WTC11 (cell line): ENCODE data around the gene SPOCD1. TPM values are rescaled to one million over a fixed set of nuclear protein-coding genes. Genes with fewer than 3 reads are reported as not detected.

ENCODE experiments used
- ATAC-seq: fragments of 200-7000 bp; cut with Tn5 transposase; 2 replicates; pipeline ENCODE4 v1.10.0; 2021; ENCODE audit warnings: mild to moderate bottlenecking, moderate library complexity
- CTCF ChIA-PET: fragments of 300-600 bp; sonication (Branson Sonifier 250); formaldehyde crosslinking; loops from one replicate; lab custom pipeline; 2021; ENCODE audit warnings: antibody characterized with exemption; lab: Charles Lee
- POLR2A ChIA-PET: fragments of 350-600 bp; sonication (Branson Sonifier 250); formaldehyde crosslinking; loops from one replicate; lab custom pipeline; 2021; ENCODE audit warnings: antibody characterized with exemption; lab: Charles Lee
- DNase-seq: peaks from one replicate; pipeline ENCODE4 v3.0.0; 2021; ENCODE audit warnings: low spot score
- H3K27ac Mint-ChIP-seq: 2 replicates; pipeline ENCODE4 v1.8.0; 2021; ENCODE audit warnings: mixed read lengths
- H3K27me3 Mint-ChIP-seq: 2 replicates; pipeline ENCODE4 v1.8.0; 2021; ENCODE audit warnings: low read depth, mild to moderate bottlenecking, moderate library complexity, mixed read lengths
- H3K36me3 Mint-ChIP-seq: 2 replicates; pipeline ENCODE4 v1.8.0; 2021; ENCODE audit warnings: mixed read lengths
- H3K4me1 Mint-ChIP-seq: 2 replicates; pipeline ENCODE4 v1.8.0; 2022; ENCODE audit warnings: mixed read lengths
- H3K4me3 Mint-ChIP-seq: 2 replicates; pipeline ENCODE4 v1.8.0; 2021; ENCODE audit warnings: mild to moderate bottlenecking, moderate library complexity, mixed read lengths
- H3K9me3 Mint-ChIP-seq: 2 replicates; pipeline ENCODE4 v1.8.0; 2021; ENCODE audit warnings: mixed read lengths
- CBFB ChIP-seq: sonication (generic); formaldehyde crosslinking; IDR thresholded peaks from 2 replicates; pipeline ENCODE4 v1.8.1; 2022; ENCODE audit warnings: mild to moderate bottlenecking, low read depth, missing genetic modification reagents
- ELF4 ChIP-seq: sonication (generic); formaldehyde crosslinking; IDR thresholded peaks from 2 replicates; pipeline ENCODE4 v1.8.1; 2022; ENCODE audit warnings: low read depth, mild to moderate bottlenecking, moderate library complexity, missing genetic modification reagents
- GABPB1 ChIP-seq: sonication (generic); formaldehyde crosslinking; IDR thresholded peaks from 2 replicates; pipeline ENCODE4 v1.8.1; 2023; ENCODE audit warnings: mild to moderate bottlenecking, missing genetic modification reagents
- GTF2I ChIP-seq: fragments of 250-450 bp; sonication (Bioruptor Pico); conservative IDR thresholded peaks from 2 replicates; pipeline ENCODE4 v1.4.0; 2021; ENCODE audit warnings: mild to moderate bottlenecking
- MXD4 ChIP-seq: fragments of 250-450 bp; sonication (Bioruptor Pico); IDR thresholded peaks from 2 replicates; pipeline ENCODE4 v1.8.0; 2021; ENCODE audit warnings: mild to moderate bottlenecking, moderate library complexity, borderline replicate concordance
- MYBL2 ChIP-seq: sonication (generic); formaldehyde crosslinking; IDR thresholded peaks from 2 replicates; pipeline ENCODE4 v1.8.1; 2023; ENCODE audit warnings: mild to moderate bottlenecking, moderate library complexity, missing genetic modification reagents
- NFATC4 ChIP-seq: fragments of 250-450 bp; sonication (Bioruptor Pico); IDR thresholded peaks from 2 replicates; pipeline ENCODE4 v1.9.0; 2021; ENCODE audit warnings: mild to moderate bottlenecking
- PRRX2 ChIP-seq: fragments of 250-450 bp; sonication (Bioruptor Pico); IDR thresholded peaks from 2 replicates; pipeline ENCODE4 v1.8.0; 2021; ENCODE audit warnings: mild to moderate bottlenecking
- SMAD3 ChIP-seq: sonication (generic); formaldehyde crosslinking; IDR thresholded peaks from 2 replicates; pipeline ENCODE4 v1.8.0; 2022; ENCODE audit warnings: missing genetic modification reagents, mild to moderate bottlenecking, borderline replicate concordance
- SOX15 ChIP-seq: fragments of 250-450 bp; sonication (Bioruptor Pico); IDR thresholded peaks from 2 replicates; pipeline ENCODE4 v1.9.0; 2021; ENCODE audit warnings: mild to moderate bottlenecking
- TCF7 ChIP-seq: sonication (generic); formaldehyde crosslinking; IDR thresholded peaks from 2 replicates; pipeline ENCODE4 v1.8.0; 2022; ENCODE audit warnings: mild to moderate bottlenecking, low read depth, missing genetic modification reagents, moderate library complexity
- ZBTB21 ChIP-seq: sonication (generic); formaldehyde crosslinking; IDR thresholded peaks from 2 replicates; pipeline ENCODE4 v1.8.1; 2023; ENCODE audit warnings: mild to moderate bottlenecking, missing genetic modification reagents, borderline replicate concordance
- ZNF121 ChIP-seq: sonication (generic); formaldehyde crosslinking; IDR thresholded peaks from 2 replicates; pipeline ENCODE4 v1.8.0; 2023; ENCODE audit warnings: missing genetic modification reagents
- ZNF138 ChIP-seq: sonication (generic); formaldehyde crosslinking; conservative IDR thresholded peaks from 2 replicates; pipeline ENCODE4 v1.8.1; 2022; ENCODE audit warnings: mild to moderate bottlenecking, moderate library complexity, missing genetic modification reagents
- ZNF416 ChIP-seq: fragments of 250-450 bp; sonication (Bioruptor Pico); IDR thresholded peaks from 2 replicates; pipeline ENCODE4 v1.9.0; 2021; ENCODE audit warnings: mild to moderate bottlenecking, inconsistent platforms
- total RNA-seq: library from RNA; stranded (reverse); gene quantifications from 3 replicates; pipeline ENCODE4 v1.2.3, GENCODE V29; 2021
- TF ChIP-seq, protein P1 (sequence below): sonication (generic); formaldehyde crosslinking; IDR thresholded peaks from 2 replicates; pipeline ENCODE4 v1.8.0; 2023; ENCODE audit warnings: missing genetic modification reagents, mild to moderate bottlenecking, borderline replicate concordance
- TF ChIP-seq, protein P2 (sequence below): sonication (generic); formaldehyde crosslinking; IDR thresholded peaks from 2 replicates; pipeline ENCODE4 v1.8.0; 2022; ENCODE audit warnings: mild to moderate bottlenecking, missing genetic modification reagents

The SPOCD1 gene
- total RNA-seq, 1 experiment from 2014 or later = 3.0 TPM

DNA sequence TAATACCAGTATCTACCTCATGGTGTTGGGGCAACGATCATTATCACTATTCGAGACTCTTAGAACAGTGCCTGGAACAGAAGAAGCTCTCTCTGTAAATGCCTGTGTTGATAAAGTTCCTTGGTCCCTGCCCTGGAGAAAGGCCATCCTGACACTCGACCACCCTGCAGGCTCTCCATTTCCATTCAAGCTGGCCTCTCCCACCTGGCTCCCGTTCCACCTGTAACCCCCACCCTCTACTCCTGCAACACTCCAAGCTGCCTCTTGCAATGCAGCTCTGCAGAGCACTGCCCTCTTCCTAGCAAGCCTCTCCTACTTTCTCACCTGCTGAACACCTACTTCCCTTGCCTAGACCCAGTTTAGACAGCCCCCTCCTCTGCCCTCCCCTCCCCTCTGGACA is 6.1 kb downstream of the SPOCD1 start:
- ChIA-PET POLR2A (no interaction called here), CTCF (interaction anchor here (0.5 to 12.9 kb wide), 3 partner anchors 119 to 401 kb away, joined by 3 to 153 read pairs (median 3); no protein-coding TSS in a partner anchor)
- Mint-ChIP-seq H3K27me3 (no peaks in the 10 kb centered on the region; the same call in 1 of the 2 replicates), H3K4me1 (no peaks in the 10 kb centered on the region), H3K4me3 (no peak overlapping the region), H3K27ac (no peak overlapping the region), H3K36me3 (no peaks in the 10 kb centered on the region), H3K9me3 (no peaks in the 10 kb centered on the region)
- DNase-seq = no peak
- ATAC-seq = no peak
- TF ChIP-seq GABPB1 (CRISPR knock-in tag) = no peak
- TF ChIP-seq ELF4 = no peak
- TF ChIP-seq ZNF138 = no peak
- TF ChIP-seq ZBTB21 (CRISPR knock-in tag) = no peak
- no peak for TF ChIP-seq TCF7 (CRISPR knock-in tag)

DNA sequence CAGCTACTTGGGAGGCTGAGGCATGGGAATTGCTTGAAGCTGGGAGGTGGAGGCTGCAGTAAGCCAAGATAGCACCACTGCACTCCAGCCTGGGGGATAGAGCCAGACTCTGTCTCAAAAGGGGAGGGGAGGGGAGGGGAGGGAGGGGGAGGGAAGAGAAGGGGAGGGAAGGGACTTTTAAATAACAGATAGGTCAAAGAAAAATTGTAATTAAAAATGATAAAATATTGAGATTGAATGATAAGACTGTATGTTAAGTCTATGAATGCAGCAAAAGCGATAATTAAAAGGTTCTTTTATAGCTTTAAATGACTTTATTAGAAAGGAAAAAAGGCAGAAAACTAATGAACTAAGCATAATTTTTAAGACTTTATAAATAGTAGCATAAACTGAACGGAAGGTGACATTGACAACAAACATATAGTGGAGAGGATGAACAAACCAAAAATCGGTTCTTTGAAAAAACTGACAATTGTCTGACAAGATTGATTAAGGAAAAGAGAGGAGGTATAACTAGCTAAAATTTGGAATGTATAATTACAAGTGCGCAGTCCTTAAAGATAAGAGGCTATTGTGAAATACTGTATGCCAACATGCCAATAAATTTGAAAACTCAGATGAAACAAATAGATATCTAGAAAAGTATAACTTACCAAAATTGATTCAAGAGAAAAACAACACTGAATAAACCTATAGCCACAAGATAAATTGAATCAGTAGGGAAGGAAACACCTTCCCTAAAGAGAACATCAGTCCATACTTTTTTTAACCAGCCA is 8.4 kb downstream of the SPOCD1 start:
- no peaks in the 10 kb centered on the region; the same call in 1 of the 2 replicates for H3K27me3 Mint-ChIP-seq
- no peak for ATAC-seq
- H3K36me3 Mint-ChIP-seq = no peaks in the 10 kb centered on the region
- ChIA-PET CTCF (interaction anchor here (12.9 kb wide), 1 partner anchor 156 kb away, joined by 153 read pairs; no protein-coding TSS in a partner anchor), POLR2A (no interaction called here)
- H3K9me3 Mint-ChIP-seq = no peaks in the 10 kb centered on the region
- H3K4me1 Mint-ChIP-seq = peaks cover 4% of the 10 kb centered on the region; the same call in 1 of the 2 replicates
- no peak overlapping the region for H3K27ac Mint-ChIP-seq
- TF ChIP-seq MYBL2 (CRISPR knock-in tag) (no peak), ZNF416 (CRISPR knock-in tag) (no peak), PRRX2 (CRISPR knock-in tag) (no peak), CBFB (no peak), MXD4 (CRISPR knock-in tag) (no peak), SMAD3 (CRISPR knock-in tag) (no peak), SOX15 (CRISPR knock-in tag) (no peak)
- TF ChIP-seq, protein P1, sequence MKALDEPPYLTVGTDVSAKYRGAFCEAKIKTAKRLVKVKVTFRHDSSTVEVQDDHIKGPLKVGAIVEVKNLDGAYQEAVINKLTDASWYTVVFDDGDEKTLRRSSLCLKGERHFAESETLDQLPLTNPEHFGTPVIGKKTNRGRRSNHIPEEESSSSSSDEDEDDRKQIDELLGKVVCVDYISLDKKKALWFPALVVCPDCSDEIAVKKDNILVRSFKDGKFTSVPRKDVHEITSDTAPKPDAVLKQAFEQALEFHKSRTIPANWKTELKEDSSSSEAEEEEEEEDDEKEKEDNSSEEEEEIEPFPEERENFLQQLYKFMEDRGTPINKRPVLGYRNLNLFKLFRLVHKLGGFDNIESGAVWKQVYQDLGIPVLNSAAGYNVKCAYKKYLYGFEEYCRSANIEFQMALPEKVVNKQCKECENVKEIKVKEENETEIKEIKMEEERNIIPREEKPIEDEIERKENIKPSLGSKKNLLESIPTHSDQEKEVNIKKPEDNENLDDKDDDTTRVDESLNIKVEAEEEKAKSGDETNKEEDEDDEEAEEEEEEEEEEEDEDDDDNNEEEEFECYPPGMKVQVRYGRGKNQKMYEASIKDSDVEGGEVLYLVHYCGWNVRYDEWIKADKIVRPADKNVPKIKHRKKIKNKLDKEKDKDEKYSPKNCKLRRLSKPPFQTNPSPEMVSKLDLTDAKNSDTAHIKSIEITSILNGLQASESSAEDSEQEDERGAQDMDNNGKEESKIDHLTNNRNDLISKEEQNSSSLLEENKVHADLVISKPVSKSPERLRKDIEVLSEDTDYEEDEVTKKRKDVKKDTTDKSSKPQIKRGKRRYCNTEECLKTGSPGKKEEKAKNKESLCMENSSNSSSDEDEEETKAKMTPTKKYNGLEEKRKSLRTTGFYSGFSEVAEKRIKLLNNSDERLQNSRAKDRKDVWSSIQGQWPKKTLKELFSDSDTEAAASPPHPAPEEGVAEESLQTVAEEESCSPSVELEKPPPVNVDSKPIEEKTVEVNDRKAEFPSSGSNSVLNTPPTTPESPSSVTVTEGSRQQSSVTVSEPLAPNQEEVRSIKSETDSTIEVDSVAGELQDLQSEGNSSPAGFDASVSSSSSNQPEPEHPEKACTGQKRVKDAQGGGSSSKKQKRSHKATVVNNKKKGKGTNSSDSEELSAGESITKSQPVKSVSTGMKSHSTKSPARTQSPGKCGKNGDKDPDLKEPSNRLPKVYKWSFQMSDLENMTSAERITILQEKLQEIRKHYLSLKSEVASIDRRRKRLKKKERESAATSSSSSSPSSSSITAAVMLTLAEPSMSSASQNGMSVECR (CRISPR knock-in tag) = no peak
- TF ChIP-seq, protein P2, sequence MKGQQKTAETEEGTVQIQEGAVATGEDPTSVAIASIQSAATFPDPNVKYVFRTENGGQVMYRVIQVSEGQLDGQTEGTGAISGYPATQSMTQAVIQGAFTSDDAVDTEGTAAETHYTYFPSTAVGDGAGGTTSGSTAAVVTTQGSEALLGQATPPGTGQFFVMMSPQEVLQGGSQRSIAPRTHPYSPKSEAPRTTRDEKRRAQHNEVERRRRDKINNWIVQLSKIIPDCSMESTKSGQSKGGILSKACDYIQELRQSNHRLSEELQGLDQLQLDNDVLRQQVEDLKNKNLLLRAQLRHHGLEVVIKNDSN (CRISPR knock-in tag) = no peak
- no peak for DNase-seq
- H3K4me3 Mint-ChIP-seq = no peak overlapping the region

DNA sequence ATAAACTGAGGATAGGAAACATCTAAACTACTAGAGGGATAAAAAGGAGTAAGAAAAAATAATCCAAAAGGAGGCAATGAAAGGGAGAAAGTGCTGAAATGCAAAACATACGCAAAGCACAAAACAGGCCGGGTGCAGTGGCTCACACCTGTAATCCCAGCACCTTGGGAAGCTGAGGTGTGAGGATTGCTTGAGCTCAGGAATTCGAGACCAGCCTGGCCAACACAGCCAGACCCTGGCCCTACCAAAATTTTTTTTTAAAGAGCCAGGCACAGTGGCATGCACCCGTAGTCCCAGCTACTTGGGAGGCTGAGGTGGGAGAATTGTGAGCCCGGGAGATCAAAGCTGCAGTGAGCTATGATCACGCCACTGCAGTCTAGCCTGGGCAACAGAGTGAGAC is 10.5 kb downstream of the SPOCD1 start:
- TF ChIP-seq NFATC4 (CRISPR knock-in tag) = no peak
- 0 out of 2 replicates have a peak, but pooled peaks have one; percentile 22 for TF ChIP-seq GTF2I (CRISPR knock-in tag)
- peak; percentile 76; the same call in 1 of the 2 replicates for TF ChIP-seq ZNF121
- ChIA-PET CTCF (interaction anchor here (0.9 to 2.3 kb wide), 4 partner anchors 10 to 172 kb away, joined by 3 to 6 read pairs (median 4); partner anchors contain the start of gene SPOCD1), POLR2A (interaction anchor here (0.8 kb wide), 1 partner anchor 139 kb away, joined by 3 read pairs; no protein-coding TSS in a partner anchor)
- ATAC-seq (no peak), DNase-seq (no peak)
- H3K4me1 Mint-ChIP-seq = peaks cover 17% of the 10 kb centered on the region
- no peaks in the 10 kb centered on the region; the same call in 1 of the 2 replicates for H3K27me3 Mint-ChIP-seq
- H3K27ac Mint-ChIP-seq = no peak overlapping the region
- H3K36me3 Mint-ChIP-seq = no peaks in the 10 kb centered on the region
- no peak overlapping the region for H3K4me3 Mint-ChIP-seq
- no peaks in the 10 kb centered on the region for H3K9me3 Mint-ChIP-seq
